ENCODE results near the gene SUN5.

The SUN5 gene

DNA sequence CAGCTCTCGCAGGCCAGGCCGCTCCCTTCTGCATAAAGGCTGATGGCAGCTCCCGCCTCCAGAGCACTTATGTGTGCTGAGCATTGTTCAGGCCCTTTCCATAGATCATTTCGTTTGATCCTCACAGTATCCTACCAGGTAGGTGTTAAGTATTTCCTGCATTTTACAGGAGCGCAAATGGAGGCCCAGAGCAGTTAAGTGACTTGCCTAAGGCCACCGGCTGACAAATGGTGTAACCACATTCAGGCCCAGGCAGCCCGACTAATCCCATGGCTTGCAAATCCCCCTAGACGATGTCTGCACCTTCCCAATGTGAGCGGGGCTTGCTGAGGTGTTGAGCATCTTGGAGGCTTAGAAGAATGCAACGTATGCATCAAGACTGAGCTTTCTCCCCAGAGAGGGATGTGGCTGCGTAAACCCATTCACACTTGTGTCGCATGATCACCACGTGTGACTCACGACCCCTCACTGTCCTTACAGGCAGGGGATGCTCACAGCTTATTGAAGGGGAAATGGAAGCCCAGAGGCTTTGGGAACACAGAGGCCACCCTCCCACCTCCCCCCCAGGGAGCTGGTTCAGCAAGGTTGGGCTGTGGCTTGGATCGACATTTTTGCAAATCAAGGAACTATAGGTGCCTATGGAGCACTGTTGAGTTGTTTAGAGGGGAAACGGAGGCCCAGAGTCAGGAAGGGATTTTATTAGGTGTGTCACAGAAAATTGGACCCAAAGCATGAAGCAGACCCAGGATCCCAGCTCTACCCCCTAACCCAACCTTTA is 10.3 kb upstream of the SUN5 start:
- DNase-seq (ENCODE audit: low spot score): no peak

- DNase-seq (ENCODE audit: low spot score): no peak
These were observed 9.6 kb upstream of the SUN5 start for GRCh38 chr20:33013701-33014326.

DNA sequence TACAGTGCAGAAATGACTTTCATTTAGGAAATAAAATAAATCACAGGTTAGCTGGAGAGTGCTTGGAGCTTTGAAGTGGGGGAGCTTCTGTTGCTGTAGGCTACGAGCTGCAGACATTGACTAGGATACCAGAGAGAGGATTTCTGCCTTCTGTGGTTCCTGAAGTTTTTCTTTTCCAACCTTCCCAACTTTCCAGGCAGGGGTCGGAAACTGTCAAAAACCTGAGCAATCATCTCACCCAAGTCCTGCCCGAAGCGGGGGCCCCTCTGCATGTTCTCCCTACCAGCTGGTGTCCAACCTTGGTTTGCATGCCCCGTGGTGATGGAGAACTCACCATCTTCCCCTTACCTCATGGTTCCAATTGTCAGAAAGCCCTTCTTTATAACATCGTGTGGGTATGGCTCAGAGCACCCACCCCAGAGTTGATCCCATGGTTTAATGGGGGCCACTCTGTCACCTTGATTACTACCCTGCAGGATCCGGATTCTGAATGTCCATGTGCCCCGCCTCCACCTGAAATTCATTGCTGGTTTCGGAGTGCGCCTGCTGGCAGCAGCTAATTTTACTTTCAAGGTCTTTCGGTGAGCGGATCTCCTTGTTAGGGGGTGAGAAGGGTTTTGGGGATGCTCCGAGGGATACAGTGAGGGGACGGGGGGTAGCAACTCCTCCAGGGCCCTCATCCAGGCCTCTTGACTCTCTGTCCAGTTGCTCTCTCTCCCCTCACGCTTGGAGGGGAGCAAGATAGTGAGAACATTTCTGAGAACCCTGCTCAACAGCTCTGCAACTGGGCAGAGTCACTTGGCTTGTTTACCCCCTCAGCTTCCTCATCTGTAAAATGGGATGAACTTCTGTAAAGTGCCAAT is 8.3 kb upstream of the SUN5 start:
- no peak for DNase-seq (ENCODE audit: low spot score)

- no peak for DNase-seq (ENCODE audit: low spot score)
These were observed 6.6 kb upstream of the SUN5 start for GRCh38 chr20:33010674-33011449.

DNA sequence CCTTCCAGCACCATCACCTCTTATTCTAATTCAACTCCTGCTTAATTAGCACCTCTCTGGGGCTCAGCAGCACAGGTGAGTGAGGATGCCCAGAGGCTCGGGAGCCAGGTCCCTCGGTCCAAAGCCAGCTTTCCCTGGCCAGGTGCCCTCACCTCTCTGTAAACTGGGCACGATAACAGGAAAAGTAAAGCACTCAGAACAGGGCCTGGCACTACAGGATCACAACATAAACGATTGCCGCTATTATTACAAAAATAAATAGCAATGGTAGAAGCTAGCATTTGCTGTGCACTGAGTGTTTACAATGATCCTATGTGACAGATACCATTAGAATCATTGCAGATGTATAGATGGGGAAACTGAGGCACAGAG is 5.9 kb upstream of the SUN5 start:
- DNase-seq (ENCODE audit: low spot score): no peak

DNA sequence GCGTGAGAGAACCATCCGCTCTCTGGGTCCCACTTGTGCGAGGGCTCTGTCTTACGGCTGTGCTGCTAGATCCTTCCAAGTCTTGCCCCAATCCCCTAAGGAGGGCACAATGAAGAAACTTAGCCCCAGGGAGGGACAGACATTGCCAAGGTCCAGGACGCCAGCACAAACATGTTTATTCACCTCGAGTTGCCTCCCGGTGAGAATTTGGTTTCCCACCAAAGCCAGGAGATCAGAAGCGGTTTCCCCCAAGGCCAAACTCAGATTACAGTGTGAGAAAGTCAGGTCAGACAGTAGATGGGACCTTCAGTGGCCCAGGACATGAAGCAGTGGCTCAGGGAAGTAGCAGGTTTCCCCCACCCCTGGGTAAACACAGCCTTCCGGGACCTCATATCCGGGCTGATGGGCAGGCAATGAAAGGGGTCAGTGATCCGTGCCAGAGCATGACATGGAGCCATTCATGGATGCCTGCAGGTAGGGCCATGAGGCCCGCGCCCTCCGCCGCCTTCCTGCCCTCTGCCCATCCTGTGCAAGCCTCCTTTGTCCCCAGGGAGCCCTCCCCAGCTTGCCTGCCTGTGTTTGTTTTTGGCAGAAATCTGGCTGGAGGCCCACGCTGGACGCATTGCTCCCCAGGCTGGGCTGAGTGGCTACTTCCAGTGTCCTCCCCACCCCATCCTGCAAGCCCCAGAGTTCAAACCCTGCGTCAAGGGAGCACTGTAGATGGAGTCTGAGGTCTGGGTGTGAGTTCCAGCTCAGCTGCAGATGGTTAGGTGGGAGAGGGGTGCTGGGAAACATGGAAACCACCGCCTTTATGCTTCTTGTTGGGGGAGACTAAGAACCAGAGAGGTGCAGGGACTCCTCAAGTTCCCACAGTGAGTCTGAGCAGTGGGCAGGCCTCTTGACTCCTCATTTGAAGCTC is 5.2 kb upstream of the SUN5 start:
- DNase-seq (ENCODE audit: low spot score): no peak

- DNase-seq (ENCODE audit: low spot score): no peak
These were observed 4.3 kb upstream of the SUN5 start for GRCh38 chr20:33008336-33009213.

DNA sequence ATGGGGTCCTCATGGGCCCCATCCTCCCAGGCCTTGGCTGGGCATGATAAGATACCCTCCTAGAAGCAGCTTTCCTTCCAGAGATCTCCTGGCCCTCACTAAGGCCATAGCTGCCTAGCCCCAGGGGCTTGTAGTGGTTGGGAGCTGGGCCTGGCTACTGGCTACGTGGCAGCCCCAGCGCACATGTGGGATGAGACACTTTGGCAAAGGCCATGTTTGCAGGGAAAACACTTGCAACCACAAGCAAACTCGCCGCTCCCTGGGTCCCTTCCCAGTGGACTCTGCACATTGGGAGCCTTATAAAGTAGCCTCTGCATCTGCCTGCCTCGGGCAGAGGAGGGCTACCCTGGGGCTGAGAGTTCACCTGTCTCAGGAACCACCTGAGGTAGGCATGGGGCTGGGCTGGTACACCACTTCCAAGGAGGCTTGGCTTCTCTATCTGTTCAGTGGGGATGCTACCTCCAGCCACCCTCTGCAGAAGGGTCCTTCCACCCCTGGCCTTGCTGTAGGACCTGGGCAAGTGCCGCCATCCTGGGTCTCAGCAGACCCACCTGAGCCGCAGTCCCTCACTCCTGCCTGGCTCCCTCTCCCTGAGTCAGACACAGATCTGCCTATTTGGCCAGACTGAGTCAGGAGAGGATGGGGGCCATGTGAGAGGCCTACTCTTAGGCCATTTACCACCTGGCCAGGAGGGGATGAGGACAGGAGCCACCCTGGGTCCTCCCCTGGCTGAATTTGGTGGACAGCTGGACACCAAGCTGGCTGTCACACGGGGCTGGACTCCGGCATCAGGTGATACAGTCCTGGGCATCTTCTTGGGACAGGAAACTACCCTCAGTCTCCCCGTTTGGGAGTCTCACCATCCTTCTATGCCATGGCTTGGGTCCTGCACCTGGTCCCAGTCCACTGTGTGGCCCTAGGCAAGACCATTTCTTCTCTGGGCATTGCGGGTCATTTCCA is 3.4 kb upstream of the SUN5 start, which contains the start of gene BPIFB2:
BPIFB2 (plus strand) TSS at position 329 of the 960 bp plus-strand sequence. CDS start 871 bp downstream, outside the sequence.
- no peak for DNase-seq (ENCODE audit: low spot score)

DNA sequence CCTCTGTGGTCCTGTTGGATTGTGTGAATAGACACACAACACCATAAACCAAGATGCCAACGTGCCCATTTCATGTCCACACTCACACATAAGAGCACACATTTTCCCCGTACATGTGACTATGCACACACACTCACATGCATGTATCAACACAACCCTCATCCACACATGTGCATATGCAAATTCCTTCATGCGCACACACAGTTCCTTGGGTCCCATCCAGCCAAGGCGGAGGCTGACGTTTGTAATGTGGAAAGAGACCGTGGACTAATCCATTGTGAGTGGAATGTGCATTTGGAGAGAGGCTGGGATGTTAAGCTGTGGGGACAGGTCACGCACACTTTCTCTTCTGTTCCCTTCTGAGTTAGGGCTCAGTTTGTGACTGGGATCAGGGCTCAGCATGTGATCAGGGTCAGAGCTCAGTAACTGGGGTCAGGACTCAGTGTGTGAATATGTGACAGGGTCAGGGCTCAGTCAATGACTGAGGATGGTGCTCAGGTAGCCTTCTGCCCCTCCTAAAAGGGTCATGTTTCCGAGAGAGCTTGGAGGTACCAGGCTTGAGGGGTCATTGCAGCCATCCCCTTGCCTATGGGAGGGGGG is 2.6 kb upstream of the SUN5 start:
- DNase-seq (ENCODE audit: low spot score): no peak

DNA sequence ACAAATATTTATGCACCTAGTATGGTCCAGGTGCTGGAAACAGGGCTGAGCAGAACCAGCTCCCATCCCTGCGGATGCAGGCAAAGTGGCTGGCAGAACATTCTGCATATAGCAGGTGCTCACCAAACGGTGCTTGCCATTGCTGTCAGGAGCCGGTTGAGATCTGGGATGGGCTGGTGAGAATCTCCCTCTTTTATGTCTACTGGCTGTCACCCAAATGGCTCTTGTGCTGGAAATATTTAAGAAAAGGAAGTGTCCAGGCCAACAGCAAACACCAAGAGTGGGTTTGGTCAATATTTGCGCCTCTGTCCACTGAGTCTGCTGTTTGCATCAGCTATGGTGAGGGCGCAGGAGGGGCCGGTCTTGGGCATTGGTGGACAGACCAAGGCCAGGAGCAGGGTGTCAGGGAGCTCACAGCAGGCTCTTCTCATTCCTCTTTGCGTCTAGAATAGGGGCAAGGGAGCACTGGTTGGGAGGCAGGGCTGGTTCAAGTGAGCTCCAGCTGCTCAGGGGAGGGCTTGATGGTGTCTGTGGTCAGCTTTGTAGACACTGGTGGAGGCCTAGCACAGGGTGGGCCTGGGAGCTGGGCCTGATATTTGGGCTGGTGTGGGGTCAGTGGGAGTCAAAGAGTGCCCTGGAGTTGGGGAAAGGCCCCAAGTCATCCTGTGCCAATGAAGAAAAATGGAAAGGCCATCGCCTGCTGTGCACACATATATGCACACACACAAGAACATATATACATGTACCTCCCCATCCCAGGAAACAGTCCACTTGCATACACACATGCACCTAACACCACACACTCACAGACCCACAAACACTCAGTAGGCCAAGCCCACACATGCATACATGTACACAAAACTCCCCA is 1.9 kb upstream of the SUN5 start:
- no peak for DNase-seq (ENCODE audit: low spot score)

DNA sequence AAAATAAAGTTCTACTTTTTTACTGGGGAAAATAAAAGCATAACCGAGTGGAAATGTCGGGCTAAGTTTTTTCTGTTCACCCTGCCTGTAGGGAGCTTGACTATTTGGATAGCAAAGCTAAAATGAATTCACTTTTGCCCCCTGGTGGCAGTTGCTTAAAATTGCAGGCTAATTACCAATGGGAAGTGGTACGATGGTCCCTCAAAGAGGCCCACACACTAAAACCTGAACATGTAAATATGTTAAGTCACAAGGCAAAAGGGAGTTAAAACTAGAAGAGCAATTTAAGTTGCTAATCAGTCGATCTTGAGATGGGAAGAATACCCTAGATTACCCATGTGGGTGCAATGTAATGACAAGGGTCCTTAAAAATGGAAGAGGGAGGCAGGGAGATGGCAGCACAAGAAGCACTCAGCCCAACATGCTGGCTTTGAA is 916 bp upstream of the SUN5 start:
- peak; percentile 47 for DNase-seq (ENCODE audit: low spot score)

DNA sequence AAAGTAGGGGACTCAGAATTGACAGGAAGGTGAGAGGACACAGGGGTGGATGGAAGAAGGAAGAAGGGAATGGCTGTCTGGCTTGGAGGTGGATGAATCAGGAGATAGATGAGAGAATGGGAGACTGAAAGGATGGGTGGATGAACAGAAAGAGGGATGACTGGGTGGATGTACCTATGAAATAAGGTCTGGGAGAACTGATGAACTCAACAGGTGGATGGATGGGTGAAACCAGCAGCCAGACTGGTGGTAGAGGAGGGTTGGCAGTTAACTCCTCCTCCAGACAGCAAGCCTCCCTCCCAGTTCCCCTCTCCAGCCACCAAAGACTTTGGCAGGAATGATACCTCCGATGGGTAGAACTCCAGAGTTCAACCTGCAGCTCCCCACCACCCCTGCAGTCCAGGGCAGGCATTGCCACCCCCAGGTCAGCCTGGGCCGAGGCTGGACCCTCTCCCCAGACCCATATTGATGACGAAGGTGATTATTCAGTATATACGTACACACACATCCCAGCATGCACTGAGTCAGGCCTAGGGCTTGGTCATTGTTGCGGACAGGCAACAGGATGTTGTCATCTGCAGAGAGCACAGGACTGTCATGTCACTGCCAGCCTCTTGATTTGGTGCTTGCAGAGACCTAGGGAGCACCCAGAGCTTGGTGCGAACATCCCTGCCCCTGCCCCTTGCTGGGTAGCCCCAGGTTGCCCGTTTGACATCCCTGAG is 2.0 kb downstream of the SUN5 start:
- DNase-seq (ENCODE audit: low spot score): no peak

- DNase-seq (ENCODE audit: low spot score): no peak
These were observed 3.3 kb downstream of the SUN5 start for GRCh38 chr20:33000802-33001466.

DNA sequence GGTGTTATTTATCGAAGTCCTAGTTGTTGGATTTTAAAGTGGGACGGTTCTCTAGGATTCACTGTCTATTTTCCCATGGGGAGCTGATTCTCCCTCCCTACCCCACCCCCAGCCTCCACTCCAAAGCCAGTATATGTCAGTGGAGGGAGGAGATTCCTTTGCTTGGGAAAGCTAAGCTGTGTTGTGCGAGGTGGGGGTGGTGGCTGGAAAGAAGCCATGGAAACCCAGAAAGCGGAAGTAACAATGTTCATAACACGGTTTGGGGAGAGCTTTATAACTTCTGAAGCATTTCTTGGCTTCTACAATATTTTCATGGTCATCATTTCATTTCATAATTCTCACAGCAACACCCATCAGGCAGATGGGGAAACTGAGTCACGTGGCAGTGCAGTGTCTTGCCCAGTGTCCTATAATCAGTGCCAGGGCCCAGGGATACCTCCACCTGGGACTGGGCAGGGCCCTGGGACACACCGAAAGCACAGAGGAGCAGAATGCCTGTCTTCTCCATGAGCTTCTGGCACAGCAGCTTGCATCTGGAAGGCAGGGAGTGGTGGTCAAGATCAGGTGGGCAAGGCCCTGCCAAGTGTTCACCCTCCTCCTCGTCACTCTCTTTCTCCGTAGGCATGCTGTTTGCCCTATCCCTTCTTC is 4.5 kb downstream of the SUN5 start:
- DNase-seq (ENCODE audit: low spot score): no peak

GRCh38 chr20:32997431-32997830 is 6.8 kb downstream of the SUN5 start:
- no peak for DNase-seq (ENCODE audit: low spot score)
